SK-N-SH (cell line): ENCODE data around the gene C1QBP.
"Not testable (repeated sequence)": the region's sequence is repeated elsewhere in the genome, so short reads cannot be mapped to it uniquely, and the experiment has no call there.

Experiments used
- CHD2 ChIP-seq: fragments of 150-350 bp; IDR thresholded peaks from 2 replicates; pipeline ENCODE4 v1.6.1; 2018; ENCODE audit warnings: low read length; ENCODE audit not compliant: partially characterized antibody
- CTCF ChIP-seq: fragments of 200-600 bp; sonication (generic); IDR thresholded peaks from 2 replicates; pipeline ENCODE4 v1.6.1; 2017; ENCODE audit warnings: antibody characterized with exemption, mild to moderate bottlenecking, moderate library complexity
- EP300 ChIP-seq, 2 experiments: IDR thresholded peaks; 2 replicates each; pipeline versions ENCODE4 v1.4.0 to v1.6.1; 2012; ENCODE audit warnings: borderline replicate concordance in 1 of 2, low read depth in 1 of 2, low read length in 1 of 2
- GABPA ChIP-seq: IDR thresholded peaks from 2 replicates; pipeline ENCODE4 v1.4.0; 2012; ENCODE audit warnings: low read depth, mild to moderate bottlenecking
- TEAD4 ChIP-seq: IDR thresholded peaks from 2 replicates; pipeline ENCODE4 v1.4.0; 2012; ENCODE audit warnings: mild to moderate bottlenecking, borderline replicate concordance; ENCODE audit not compliant: insufficient read depth
- USF1 ChIP-seq: IDR thresholded peaks from 2 replicates; pipeline ENCODE4 v1.4.0; 2012; ENCODE audit warnings: low read depth, borderline replicate concordance
- USF2 ChIP-seq: fragments of 150-350 bp; IDR thresholded peaks from 2 replicates; pipeline ENCODE4 v1.6.1; 2017; ENCODE audit warnings: antibody characterized with exemption, low read length, low read depth, borderline replicate concordance

GRCh38 chr17:5431234-5431633, 7.7 kb downstream of the C1QBP start:
- not testable (repeated sequence) for TF ChIP-seq CTCF; EP300 (IDR thresholded peaks at IDR 0.05; ENCODE audit: borderline replicate concordance in 1 of 2, low read depth in 1 of 2, low read length in 1 of 2); GABPA; TEAD4; USF1; CHD2; USF2
